Lung (tissue), 12 donors: Measurements from ENCODE around the gene XPR1. TPM values are rescaled to one million over a fixed set of nuclear protein-coding genes. Genes with fewer than 3 reads are reported as not detected.

Source experiments
- ATAC-seq: fragments of 200-7000 bp; cut with Tn5 transposase; one replicate; pipeline ENCODE4 v1.9.1; 2020; ENCODE audit warnings: moderate number of reproducible peaks; ENCODE audit not compliant: insufficient read depth, low FRiP score
- DNase-seq, 3 donors: peaks; one replicate each; pipeline ENCODE4 v3.0.0-alpha.2; 2013 to 2017
- H3K27ac ChIP-seq, 2 donors: one replicate each; pipeline ENCODE4 v1.5.1; 2013; ENCODE audit warnings: mild to moderate bottlenecking in 2 of 2, moderate library complexity in 2 of 2, control low read depth in 1 of 2, inconsistent platforms in 1 of 2, low read depth in 1 of 2, low read length in 1 of 2
- H3K27me3 ChIP-seq, 3 donors: one replicate each; pipeline ENCODE4 v1.5.1; 2013; ENCODE audit warnings: low read length in 2 of 3; ENCODE audit not compliant: control insufficient read depth in 3 of 3, insufficient read depth in 3 of 3
- H3K36me3 ChIP-seq, 4 donors: one replicate each; pipeline ENCODE4 v1.5.1; 2013; ENCODE audit warnings: low read length in 4 of 4, mild to moderate bottlenecking in 1 of 4, moderate library complexity in 1 of 4; ENCODE audit not compliant: control insufficient read depth in 4 of 4, insufficient read depth in 4 of 4
- H3K4me1 ChIP-seq, 5 donors: one replicate each; pipeline ENCODE4 v1.5.1; 2013; ENCODE audit warnings: low read length in 5 of 5, mild to moderate bottlenecking in 2 of 5, moderate library complexity in 1 of 5; ENCODE audit not compliant: control insufficient read depth in 5 of 5, insufficient read depth in 5 of 5
- H3K4me3 ChIP-seq: one replicate; pipeline ENCODE4 v1.5.1; 2013; ENCODE audit warnings: mild to moderate bottlenecking, control low read depth, moderate library complexity
- H3K9ac ChIP-seq, 2 donors: one replicate each; pipeline ENCODE4 v1.5.1; 2013; ENCODE audit warnings: low read length in 2 of 2, control low read depth in 1 of 2; ENCODE audit not compliant: insufficient read depth in 1 of 2
- H3K9me3 ChIP-seq, 4 donors: one replicate each; pipeline ENCODE4 v1.5.1; 2013; ENCODE audit warnings: low read length in 3 of 4, mild to moderate bottlenecking in 1 of 4, moderate library complexity in 1 of 4; ENCODE audit not compliant: control insufficient read depth in 4 of 4, insufficient read depth in 3 of 4
- CTCF ChIP-seq: IDR thresholded peaks from 2 replicates; pipeline ENCODE4 v1.5.1; 2012; ENCODE audit warnings: mild to moderate bottlenecking; ENCODE audit errors: control extremely low read depth, extremely low read depth
- WGBS, 2 donors: extraction: QIAGEN DNeasy Blood & Tissue Kit; methylation state at CpG; one replicate each; pipeline ENCODE4 v1.1.7; 2013; 5-methylcytosine and 5-hydroxymethylcytosine counted together
- polyA plus RNA-seq, 2 donors: library from polyadenylated mRNA; stranded (reverse); fragments of 200-250 nt; gene quantifications; one replicate each; pipeline ENCODE4 v1.2.1, GENCODE V29; 2013
- total RNA-seq, 2 donors: library from RNA; depleted of rRNA in 1 of 2; stranded (reverse); fragments of >200 nt in 1 of 2; gene quantifications; one replicate each; pipeline ENCODE4 v1.2.1, GENCODE V29; 2014 to 2021
- donor health status: control.
- donor health status: control.
- donor health status: Bipolar disorder and iron deficiency.
- donor health status: healthy.
- donor health status: DM: yes; HTN: yes; CAD: no.

Gene XPR1
- total and polyA plus RNA-seq, 4 donors = 7.4 to 44.0 (median 21.9) TPM

DNA sequence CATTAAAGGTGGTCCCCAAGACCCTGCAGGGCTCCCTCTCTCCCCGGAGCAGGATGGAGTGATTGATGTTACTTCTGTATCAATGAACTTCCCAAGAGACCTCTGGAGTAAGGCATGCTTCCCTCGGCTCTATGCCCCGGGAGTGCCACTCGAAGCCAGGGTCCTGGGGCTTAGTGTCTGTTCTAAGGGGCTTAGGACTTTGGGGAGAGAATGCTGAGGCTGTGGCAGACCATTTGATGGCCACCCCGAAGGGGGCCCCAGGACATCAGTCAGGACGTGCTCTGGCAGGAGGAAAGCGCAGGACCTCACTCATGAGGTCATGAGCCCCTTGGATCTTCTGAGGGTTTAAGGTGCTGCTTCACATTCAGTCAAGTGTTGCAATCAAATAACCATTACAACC, 288.4 kb downstream of the XPR1 start:
- Histone ChIP-seq H3K4me3 (no peak overlapping the region), H3K9ac (no peak overlapping the region), H3K27ac (no peak overlapping the region), H3K36me3 (peaks cover 0 to 9% (median 7%) of the 10 kb centered on the region in 4 donors), H3K4me1 (peaks cover 0 to 9% (median 0%) of the 10 kb centered on the region in 5 donors), H3K27me3 (no peaks in the 10 kb centered on the region), H3K9me3 (no peaks in the 10 kb centered on the region)
- ATAC-seq = no peak
- 86 to 97% methylated on average over 7 of the region's 7 CpGs for WGBS, 2 donors
- DNase-seq = no peak
- no peak for TF ChIP-seq CTCF

GRCh38 chr1:180920702-180921101, 288.9 kb downstream of the XPR1 start:
- Histone ChIP-seq H3K4me1 (peaks cover 0 to 15% (median 3%) of the 10 kb centered on the region in 5 donors), H3K9ac (no peak overlapping the region), H3K9me3 (no peaks in the 10 kb centered on the region), H3K36me3 (peaks cover 0 to 9% (median 7%) of the 10 kb centered on the region in 4 donors), H3K27ac (no peak overlapping the region), H3K4me3 (no peak overlapping the region), H3K27me3 (no peaks in the 10 kb centered on the region)
- WGBS, 2 donors = 92 to 93% methylated on average over 8 of the region's 8 CpGs
- DNase-seq (no peak), ATAC-seq (no peak)
- TF ChIP-seq CTCF = no peak

GRCh38 chr1:180921386-180921785, 289.6 kb downstream of the XPR1 start:
- no peak overlapping the region for H3K4me3 ChIP-seq
- H3K9me3 ChIP-seq = no peaks in the 10 kb centered on the region
- peaks cover 0 to 21% (median 10%) of the 10 kb centered on the region in 5 donors for H3K4me1 ChIP-seq
- DNase-seq = no peak
- WGBS, 2 donors = 91 to 93% methylated on average over 6 of the region's 6 CpGs
- H3K36me3 ChIP-seq = peaks cover 0 to 9% (median 7%) of the 10 kb centered on the region in 4 donors
- ATAC-seq = no peak
- H3K27ac ChIP-seq = no peak overlapping the region
- no peak for TF ChIP-seq CTCF
- no peaks in the 10 kb centered on the region for H3K27me3 ChIP-seq
- H3K9ac ChIP-seq = no peak overlapping the region

- no peak overlapping the region for H3K4me3 ChIP-seq
- no peak overlapping the region for H3K27ac ChIP-seq
- TF ChIP-seq CTCF = no peak
- no peaks in the 10 kb centered on the region for H3K9me3 ChIP-seq
- ATAC-seq = no peak
- H3K27me3 ChIP-seq = no peaks in the 10 kb centered on the region
- peaks cover 0 to 28% (median 15%) of the 10 kb centered on the region in 5 donors for H3K4me1 ChIP-seq
- 83 to 85% methylated on average over 21 of the region's 21 CpGs for whole genome bisulfite sequencing, 2 donors
- peaks cover 0 to 9% (median 4%) of the 10 kb centered on the region in 4 donors for H3K36me3 ChIP-seq
- H3K9ac ChIP-seq = no peak overlapping the region
- no peak for DNase-seq
Observed at GRCh38 chr1:180921891-180922630, 290.2 kb downstream of the XPR1 start.
